Gastroesophageal sphincter (tissue), 4 donors: ENCODE measurements around the gene UBAP2. TPM values are rescaled to one million over a fixed set of nuclear protein-coding genes. Genes with fewer than 3 reads are reported as not detected.

ENCODE experiments used
- ATAC-seq: fragments of 150-250 bp; one replicate; pipeline ENCODE4 v1.9.1; 2016; ENCODE audit warnings: mild to moderate bottlenecking, moderate library complexity
- H3K27ac ChIP-seq, 4 donors: fragments of 200-600 bp; sonication (generic) in 3 of 4; 1 replicate in 3 of 4; 2 replicates in 1 of 4; pipeline ENCODE4 v1.5.1; 2016 to 2019
- H3K27me3 ChIP-seq: fragments of 200-600 bp; sonication (generic); one replicate; pipeline ENCODE4 v1.5.1; 2019
- H3K36me3 ChIP-seq, 2 donors: fragments of 200-600 bp; sonication (generic); one replicate each; pipeline ENCODE4 v1.5.1; 2019; ENCODE audit warnings: control low read depth in 1 of 2
- H3K4me1 ChIP-seq, 3 donors: fragments of 200-600 bp; sonication (generic); 1 replicate in 2 of 3; 2 replicates in 1 of 3; pipeline ENCODE4 v1.5.1; 2016 to 2019; ENCODE audit warnings: control low read depth in 2 of 3
- H3K4me3 ChIP-seq, 2 donors: fragments of 200-600 bp; sonication (generic); one replicate each; pipeline ENCODE4 v1.5.1; 2019; ENCODE audit warnings: mild to moderate bottlenecking in 1 of 2, moderate library complexity in 1 of 2
- H3K9me3 ChIP-seq, 3 donors: fragments of 200-600 bp; sonication (generic); one replicate each; pipeline ENCODE4 v1.5.1; 2017 to 2019; ENCODE audit warnings: control low read depth in 2 of 3
- EP300 ChIP-seq: sonication (generic); formaldehyde crosslinking; IDR thresholded peaks from one replicate; pipeline ENCODE4 v1.6.1; 2017; ENCODE audit warnings: antibody characterized with exemption, mild to moderate bottlenecking
- POLR2A ChIP-seq, 2 donors: fragments of 450-650 bp; IDR thresholded peaks; one replicate each; pipeline ENCODE4 v1.6.1; 2017; ENCODE audit warnings: antibody characterized with exemption in 2 of 2, mild to moderate bottlenecking in 2 of 2, moderate library complexity in 1 of 2
- POLR2AphosphoS5 ChIP-seq: sonication (generic); formaldehyde crosslinking; IDR thresholded peaks from one replicate; pipeline ENCODE4 v1.6.1; 2017; ENCODE audit warnings: antibody characterized with exemption
- WGBS, 2 donors: methylation state at CpG; one replicate each; pipeline ENCODE4 v1.1.5; 2018; ENCODE audit warnings: low coverage in 1 of 2; 5-methylcytosine and 5-hydroxymethylcytosine counted together
- total RNA-seq, 4 donors: library from RNA; depleted of rRNA; stranded (reverse); fragments of >200 nt; gene quantifications; one replicate each; pipeline ENCODE4 v1.1.0, GENCODE V29; 2016
- TF ChIP-seq, protein P1 (sequence below), 4 experiments: fragments of 200-600 bp in 2 of 4; fragments of 450-650 bp in 2 of 4; sonication (generic) in 1 of 4; IDR thresholded peaks; one replicate each; pipeline ENCODE4 v1.5.1; 2017 to 2019; ENCODE audit warnings: antibody characterized with exemption in 4 of 4, mild to moderate bottlenecking in 2 of 4, moderate library complexity in 2 of 4

Gene UBAP2
- total RNA-seq, 4 donors from 2014 or later = 27.5 to 41.5 (median 32.8) TPM

DNA sequence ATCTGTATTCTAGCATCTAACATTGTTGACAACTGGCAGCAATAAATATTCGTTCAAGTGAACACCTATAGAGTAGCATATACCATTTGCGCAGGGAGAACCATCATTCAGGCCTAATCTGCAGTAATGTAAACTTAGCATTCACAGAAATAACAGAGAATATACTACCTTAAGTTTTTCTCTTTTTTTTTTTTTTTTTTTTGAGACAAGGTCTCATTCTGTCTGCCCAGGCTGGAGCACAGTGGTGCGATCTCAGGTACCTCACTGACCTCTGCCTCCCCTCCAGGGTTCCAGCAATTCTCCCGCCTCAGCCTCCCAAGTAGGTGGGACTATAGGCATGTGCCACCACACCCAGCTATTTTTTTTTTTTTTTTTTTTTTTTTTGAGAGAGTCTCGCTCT is 12.1 kb downstream of the UBAP2 start:
- no peak for TF ChIP-seq EP300
- no peak for TF ChIP-seq POLR2A (IDR thresholded peaks at IDR 0.05)
- TF ChIP-seq POLR2AphosphoS5 = no peak
- TF ChIP-seq, protein P1, sequence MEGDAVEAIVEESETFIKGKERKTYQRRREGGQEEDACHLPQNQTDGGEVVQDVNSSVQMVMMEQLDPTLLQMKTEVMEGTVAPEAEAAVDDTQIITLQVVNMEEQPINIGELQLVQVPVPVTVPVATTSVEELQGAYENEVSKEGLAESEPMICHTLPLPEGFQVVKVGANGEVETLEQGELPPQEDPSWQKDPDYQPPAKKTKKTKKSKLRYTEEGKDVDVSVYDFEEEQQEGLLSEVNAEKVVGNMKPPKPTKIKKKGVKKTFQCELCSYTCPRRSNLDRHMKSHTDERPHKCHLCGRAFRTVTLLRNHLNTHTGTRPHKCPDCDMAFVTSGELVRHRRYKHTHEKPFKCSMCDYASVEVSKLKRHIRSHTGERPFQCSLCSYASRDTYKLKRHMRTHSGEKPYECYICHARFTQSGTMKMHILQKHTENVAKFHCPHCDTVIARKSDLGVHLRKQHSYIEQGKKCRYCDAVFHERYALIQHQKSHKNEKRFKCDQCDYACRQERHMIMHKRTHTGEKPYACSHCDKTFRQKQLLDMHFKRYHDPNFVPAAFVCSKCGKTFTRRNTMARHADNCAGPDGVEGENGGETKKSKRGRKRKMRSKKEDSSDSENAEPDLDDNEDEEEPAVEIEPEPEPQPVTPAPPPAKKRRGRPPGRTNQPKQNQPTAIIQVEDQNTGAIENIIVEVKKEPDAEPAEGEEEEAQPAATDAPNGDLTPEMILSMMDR (IDR thresholded peaks at IDR 0.05) = no peak
- no peak for ATAC-seq
- Histone ChIP-seq H3K4me3 (no peak overlapping the region), H3K9me3 (no peaks in the 10 kb centered on the region), H3K36me3 (peaks cover 0 to 8% of the 10 kb centered on the region in 2 donors), H3K4me1 (peaks cover 0 to 29% (median 0%) of the 10 kb centered on the region in 3 donors), H3K27me3 (no peaks in the 10 kb centered on the region), H3K27ac (no peak overlapping the region)
- 90 to 94% methylated on average over 4 of the region's 5 CpGs for WGBS, 2 donors

DNA sequence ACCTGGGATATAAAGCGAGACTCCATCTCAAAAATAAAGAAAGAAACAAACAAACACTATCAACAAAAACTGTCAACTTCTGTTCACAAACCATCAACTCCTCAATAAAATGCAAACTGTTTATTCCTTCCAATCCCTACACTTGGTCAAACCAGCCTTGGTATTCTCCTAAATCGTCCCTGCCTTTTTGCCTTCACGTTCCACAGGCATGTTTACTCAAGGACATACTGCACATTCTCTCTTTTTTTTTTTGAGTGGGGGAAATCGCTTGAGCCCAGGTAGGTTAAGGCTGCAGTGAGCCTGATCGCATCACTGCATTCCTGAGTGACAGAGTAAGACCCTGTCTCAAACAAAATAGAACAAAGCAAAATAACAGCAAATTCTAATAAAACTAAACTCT is 13.0 kb downstream of the UBAP2 start:
- no peak overlapping the region for H3K4me3 ChIP-seq
- peaks cover 0 to 5% of the 10 kb centered on the region in 2 donors for H3K36me3 ChIP-seq
- H3K27ac ChIP-seq = peak overlapping the region in 2 of 4 donors; percentile 32 to 43
- peaks cover 0 to 29% (median 0%) of the 10 kb centered on the region in 3 donors for H3K4me1 ChIP-seq
- no peak for TF ChIP-seq POLR2AphosphoS5
- TF ChIP-seq POLR2A (IDR thresholded peaks at IDR 0.05) = no peak
- TF ChIP-seq EP300 = no peak
- TF ChIP-seq, protein P1 (IDR thresholded peaks at IDR 0.05) = no peak
- H3K27me3 ChIP-seq = no peaks in the 10 kb centered on the region
- 51 to 55% methylated on average over 5 of the region's 5 CpGs for WGBS, 2 donors
- H3K9me3 ChIP-seq = no peaks in the 10 kb centered on the region
- no peak for ATAC-seq

GRCh38 chr9:34034698-34035065 is 14.0 kb downstream of the UBAP2 start:
- no peaks in the 10 kb centered on the region for H3K27me3 ChIP-seq
- 87% methylated on average over 5 to 6 of the region's 6 CpGs for WGBS, 2 donors
- peak overlapping the region in 3 of 4 donors; percentile 14 to 49 (median 41) for H3K27ac ChIP-seq

DNA sequence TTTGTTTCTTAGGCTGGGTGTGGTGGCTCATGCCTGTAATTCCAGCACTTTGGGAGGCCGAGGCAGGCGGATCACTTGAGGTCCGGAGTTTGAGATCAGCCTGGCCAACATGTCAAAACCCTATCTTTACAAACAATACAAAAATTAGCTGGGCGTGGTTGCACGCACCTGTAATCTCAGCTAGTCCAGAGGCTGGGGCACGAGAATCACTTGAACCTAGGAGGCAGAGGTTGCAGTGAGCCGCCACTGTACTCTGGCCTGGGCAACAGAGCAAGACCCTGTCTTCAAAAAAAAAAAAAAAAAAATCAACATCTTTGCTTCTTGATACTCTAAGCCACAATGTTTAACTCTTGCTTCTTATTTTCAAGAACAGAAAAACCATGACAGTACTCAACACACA is 16.1 kb downstream of the UBAP2 start:
- no peak overlapping the region for H3K4me3 ChIP-seq
- H3K27ac ChIP-seq = peak overlapping the region in 1 of 4 donors; percentile 35
- H3K27me3 ChIP-seq = no peaks in the 10 kb centered on the region
- H3K36me3 ChIP-seq = peaks cover 0 to 22% of the 10 kb centered on the region in 2 donors
- peaks cover 0 to 29% (median 0%) of the 10 kb centered on the region in 3 donors for H3K4me1 ChIP-seq
- no peak for ATAC-seq
- TF ChIP-seq POLR2AphosphoS5 (no peak), EP300 (no peak), POLR2A (IDR thresholded peaks at IDR 0.05) (no peak)
- TF ChIP-seq, protein P1 (IDR thresholded peaks at IDR 0.05) = no peak
- H3K9me3 ChIP-seq = no peaks in the 10 kb centered on the region
- whole genome bisulfite sequencing, 2 donors = 97% methylated on average over 5 of the region's 7 CpGs; no CpG with 5 or more reads in 1 of the 2 donors

More at GRCh38 chr9:34034698-34035065, 14.0 kb downstream of the UBAP2 start:
- Histone ChIP-seq H3K9me3 (no peaks in the 10 kb centered on the region), H3K36me3 (peaks cover 0 to 10% of the 10 kb centered on the region in 2 donors), H3K4me3 (no peak overlapping the region), H3K4me1 (peaks cover 0 to 29% (median 0%) of the 10 kb centered on the region in 3 donors)
- TF ChIP-seq POLR2AphosphoS5 = no peak
- no peak for TF ChIP-seq POLR2A (IDR thresholded peaks at IDR 0.05)
- no peak for TF ChIP-seq EP300
- TF ChIP-seq, protein P1 (IDR thresholded peaks at IDR 0.05) = no peak
- no peak for ATAC-seq

GRCh38 chr9:34027845-34028574 is 20.7 kb downstream of the UBAP2 start:
- no peak for ATAC-seq
- no peak for TF ChIP-seq POLR2AphosphoS5
- no peak for TF ChIP-seq EP300
- TF ChIP-seq, protein P1 (IDR thresholded peaks at IDR 0.05) = no peak
- no peak for TF ChIP-seq POLR2A (IDR thresholded peaks at IDR 0.05)
- no peaks in the 10 kb centered on the region for H3K27me3 ChIP-seq
- no peak overlapping the region for H3K27ac ChIP-seq
- no peaks in the 10 kb centered on the region for H3K9me3 ChIP-seq
- H3K4me3 ChIP-seq = no peak overlapping the region
- WGBS, 2 donors = 92 to 96% methylated on average over 7 to 10 of the region's 11 CpGs
- peaks cover 0 to 22% of the 10 kb centered on the region in 2 donors for H3K36me3 ChIP-seq
- H3K4me1 ChIP-seq = peaks cover 0 to 31% (median 0%) of the 10 kb centered on the region in 3 donors
